ENCODE data around the gene SERPINA1. TPM values are rescaled to one million over a fixed set of nuclear protein-coding genes. Genes with fewer than 3 reads are reported as not detected.

Gene SERPINA1
- total RNA-seq, 1 donor from 2014 or later = not detected

Other genes with a start within 250 kb of the SERPINA1 start
- not detected in 2 replicates for gene PPP4R4, start 214.3 kb downstream of the SERPINA1 start, total RNA-seq
- gene SERPINA10, start 95.3 kb downstream of the SERPINA1 start, total RNA-seq = not detected in 2 replicates
- gene SERPINA6, start 65.3 kb downstream of the SERPINA1 start, total RNA-seq = not detected in 2 replicates
- gene SERPINA2, start 21.9 kb downstream of the SERPINA1 start, total RNA-seq = not detected in 2 replicates
- not detected in 2 replicates for gene SERPINA11, start 64.2 kb upstream of the SERPINA1 start, total RNA-seq
- gene SERPINA9, start 87.6 kb upstream of the SERPINA1 start, total RNA-seq = not detected in 2 replicates
- not detected in 2 replicates for gene SERPINA12, start 120.9 kb upstream of the SERPINA1 start, total RNA-seq
- not detected in 2 replicates for gene SERPINA4, start 172.8 kb upstream of the SERPINA1 start, total RNA-seq
- 0.26 and 0.38 TPM in 2 replicates for gene SERPINA5, start 192.8 kb upstream of the SERPINA1 start, total RNA-seq
- under 0.01 TPM in 1 of 2 replicates, not detected in the other for gene SERPINA3, start 223.8 kb upstream of the SERPINA1 start, total RNA-seq

Data from dermis microvascular lymphatic vessel endothelial cell (primary cell).